Measurements from ENCODE around the gene PARN. TPM values are rescaled to one million over a fixed set of nuclear protein-coding genes. Genes with fewer than 3 reads are reported as not detected.

Gene PARN
- total and polyA plus RNA-seq, 3 donors from 2014 or later = 43.5 to 67.2 (median 47.6) TPM

GRCh38 chr16:14510939-14511799 lies 118.9 kb downstream of the PARN start:
- Histone ChIP-seq H3K27me3 (no peaks in the 10 kb centered on the region), H3K9me3 (no peaks in the 10 kb centered on the region), H3K4me1 (peaks cover 10% of the 10 kb centered on the region), H3K27ac (no peak overlapping the region), H3K36me3 (ENCODE audit: low read depth, missing control alignments) (no peaks in the 10 kb centered on the region), H3K4me3 (no peak overlapping the region)
- TF ChIP-seq CTCF (IDR thresholded peaks at IDR 0.05) = no peak
- no peak for TF ChIP-seq POLR2A (IDR thresholded peaks at IDR 0.05)
- DNase-seq = no peak
- intact Hi-C loops (cut with DNase I; ENCODE audit: low total_unique reads) = no loop called here
- 65 to 78% methylated on average over 6 of the region's 6 CpGs for WGBS, 2 donors

GRCh38 chr16:14510581-14510938 lies 119.5 kb downstream of the PARN start:
- H3K27me3 ChIP-seq = no peaks in the 10 kb centered on the region
- no peak for DNase-seq
- intact Hi-C loops (cut with DNase I; ENCODE audit: low total_unique reads) = no loop called here
- no peaks in the 10 kb centered on the region for H3K9me3 ChIP-seq
- H3K36me3 ChIP-seq (ENCODE audit: low read depth, missing control alignments) = no peaks in the 10 kb centered on the region
- H3K27ac ChIP-seq = no peak overlapping the region
- TF ChIP-seq POLR2A (IDR thresholded peaks at IDR 0.05) (no peak), CTCF (IDR thresholded peaks at IDR 0.05) (no peak)
- 60 to 78% methylated on average over 2 of the region's 2 CpGs for WGBS, 2 donors
- H3K4me3 ChIP-seq = no peak overlapping the region
- H3K4me1 ChIP-seq = peaks cover 10% of the 10 kb centered on the region

- Histone ChIP-seq H3K27ac (no peak overlapping the region), H3K27me3 (no peaks in the 10 kb centered on the region), H3K9me3 (no peaks in the 10 kb centered on the region), H3K4me3 (no peak overlapping the region), H3K4me1 (peaks cover 10% of the 10 kb centered on the region), H3K36me3 (ENCODE audit: low read depth, missing control alignments) (no peaks in the 10 kb centered on the region)
- 64 to 77% methylated on average over 4 of the region's 4 CpGs for WGBS, 2 donors
- TF ChIP-seq CTCF (IDR thresholded peaks at IDR 0.05) = no peak
- TF ChIP-seq POLR2A (IDR thresholded peaks at IDR 0.05) = no peak
- DNase-seq = no peak
- intact Hi-C loops (cut with DNase I; ENCODE audit: low total_unique reads) = no loop called here
Measured at GRCh38 chr16:14509675-14510132, 120.4 kb downstream of the PARN start.

GRCh38 chr16:14509055-14509454 lies 121.0 kb downstream of the PARN start:
- no peak overlapping the region for H3K4me3 ChIP-seq
- intact Hi-C loops (cut with DNase I; ENCODE audit: low total_unique reads) = no loop called here
- H3K4me1 ChIP-seq = peaks cover 10% of the 10 kb centered on the region
- DNase-seq = no peak
- H3K9me3 ChIP-seq = no peaks in the 10 kb centered on the region
- no peaks in the 10 kb centered on the region for H3K27me3 ChIP-seq
- H3K36me3 ChIP-seq (ENCODE audit: low read depth, missing control alignments) = no peaks in the 10 kb centered on the region
- 80 to 90% methylated on average over 4 of the region's 4 CpGs for WGBS, 2 donors
- TF ChIP-seq POLR2A (IDR thresholded peaks at IDR 0.05) (no peak), CTCF (IDR thresholded peaks at IDR 0.05) (no peak)
- H3K27ac ChIP-seq = no peak overlapping the region

- intact Hi-C loops (cut with DNase I; ENCODE audit: low total_unique reads) = no loop called here
- Histone ChIP-seq H3K36me3 (ENCODE audit: low read depth, missing control alignments) (no peaks in the 10 kb centered on the region), H3K27ac (no peak overlapping the region), H3K9me3 (no peaks in the 10 kb centered on the region), H3K4me1 (peaks cover 9% of the 10 kb centered on the region), H3K4me3 (no peak overlapping the region), H3K27me3 (no peaks in the 10 kb centered on the region)
- DNase-seq = no peak
- TF ChIP-seq CTCF (IDR thresholded peaks at IDR 0.05) (no peak), POLR2A (IDR thresholded peaks at IDR 0.05) (no peak)
- 48 to 74% methylated on average over 2 of the region's 2 CpGs for WGBS, 2 donors
Measured at GRCh38 chr16:14505846-14506245, 124.2 kb downstream of the PARN start.
